HG03342 (cell line): Measurements from ENCODE around the gene METTL16.

Experiments used
- ATAC-seq: cut with Tn5 transposase; IDR thresholded peaks from one replicate; pipeline ENCODE4 v1.9.1; 2021; ENCODE audit warnings: mild to moderate bottlenecking, moderate library complexity; ENCODE audit not compliant: unreplicated experiment

Gene METTL16

GRCh38 chr17:2419486-2419885 is 92.2 kb downstream of the METTL16 start:
- no peak for ATAC-seq

DNA sequence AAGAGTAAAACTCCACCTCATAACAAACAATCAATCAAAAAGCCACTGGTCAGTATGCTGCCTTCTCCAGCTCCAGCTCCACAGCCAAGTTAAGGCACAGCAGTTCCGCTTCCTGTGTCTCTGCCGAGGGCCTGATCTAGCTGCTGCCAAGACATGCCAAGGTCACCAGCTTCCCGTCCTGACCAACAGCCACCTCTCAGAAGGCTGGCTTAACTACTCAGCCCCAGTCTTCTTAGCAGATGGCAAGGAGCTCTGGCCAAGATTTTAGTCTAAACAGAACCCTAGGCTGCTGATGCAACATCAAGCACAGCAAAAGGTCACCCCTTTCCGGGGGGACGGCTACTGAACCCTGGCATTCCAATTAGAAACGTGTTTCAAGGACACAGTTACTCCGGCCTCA is 93.1 kb downstream of the METTL16 start:
- no peak for ATAC-seq

GRCh38 chr17:2416010-2416734 is 95.5 kb downstream of the METTL16 start:
- no peak for ATAC-seq

DNA sequence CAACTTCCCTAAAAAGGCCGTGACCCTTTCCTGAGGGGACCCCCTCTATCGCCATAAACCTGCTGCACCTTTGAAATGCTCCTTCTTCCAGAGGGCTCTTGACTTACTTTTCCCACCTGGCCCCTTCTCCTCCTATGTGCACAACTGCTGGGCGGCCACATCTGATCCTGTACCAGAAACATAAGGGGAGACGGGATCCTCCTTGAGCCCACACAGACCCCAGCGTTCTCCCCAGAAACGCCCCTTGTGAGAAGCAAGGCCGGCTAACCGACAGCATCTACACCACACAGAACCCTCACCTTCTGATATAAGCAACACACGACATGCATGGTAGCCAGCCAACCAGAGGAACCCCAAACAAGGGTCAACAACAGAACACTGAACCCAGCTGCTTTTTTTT is 96.6 kb downstream of the METTL16 start:
- no peak for ATAC-seq

DNA sequence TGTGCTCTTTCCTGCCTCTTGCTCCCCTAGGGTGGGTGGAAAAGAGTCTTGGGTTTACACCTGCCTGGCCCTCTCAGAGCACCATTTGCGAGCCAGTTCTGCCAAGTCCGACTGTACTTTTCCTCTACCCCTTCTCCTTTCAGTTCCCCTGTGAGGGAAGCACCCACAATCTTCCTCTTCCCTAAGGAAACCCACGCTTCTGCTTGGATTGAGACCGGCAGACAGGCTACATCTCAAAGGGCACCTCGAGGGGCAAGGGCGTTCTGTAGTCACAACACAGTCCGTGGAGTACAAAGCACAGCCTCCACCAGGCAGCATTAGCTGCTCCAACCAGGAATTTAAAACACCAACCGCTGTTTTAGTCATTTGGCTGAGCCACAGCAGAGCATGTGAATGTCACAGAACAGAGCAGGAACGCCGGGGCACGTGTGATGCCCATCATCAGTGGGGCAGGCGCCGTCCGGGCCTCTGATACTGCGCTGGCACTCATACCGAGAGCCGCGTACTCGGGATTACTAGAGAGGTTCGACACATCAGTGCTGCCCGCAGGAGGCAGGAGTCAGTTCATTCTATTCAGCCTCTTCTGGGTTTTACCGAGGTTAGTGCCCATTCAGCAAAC is 97.1 kb downstream of the METTL16 start:
- no peak for ATAC-seq

DNA sequence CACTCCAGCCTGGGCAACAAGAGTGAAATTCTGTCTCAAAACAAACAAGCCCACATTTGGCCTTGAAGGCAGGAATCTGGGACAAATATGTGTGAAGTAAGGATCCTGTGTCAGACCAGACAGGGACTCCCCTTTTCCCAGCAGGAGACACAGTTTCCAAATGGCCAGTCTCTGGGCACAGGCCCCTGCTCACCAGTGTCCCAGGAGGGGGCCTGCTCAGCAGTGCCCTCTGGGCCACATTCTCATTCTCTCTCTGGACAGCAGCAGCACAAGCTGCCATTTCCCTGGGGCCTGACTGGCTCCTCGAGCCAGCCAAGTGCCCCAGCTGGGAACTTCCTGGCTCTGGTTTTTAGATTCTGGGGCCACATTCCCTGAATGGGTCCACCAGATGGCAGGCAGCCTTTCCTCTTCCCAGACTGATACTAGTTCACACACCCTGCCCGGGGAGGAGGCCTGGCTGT is 99.1 kb downstream of the METTL16 start:
- ATAC-seq = no peak

DNA sequence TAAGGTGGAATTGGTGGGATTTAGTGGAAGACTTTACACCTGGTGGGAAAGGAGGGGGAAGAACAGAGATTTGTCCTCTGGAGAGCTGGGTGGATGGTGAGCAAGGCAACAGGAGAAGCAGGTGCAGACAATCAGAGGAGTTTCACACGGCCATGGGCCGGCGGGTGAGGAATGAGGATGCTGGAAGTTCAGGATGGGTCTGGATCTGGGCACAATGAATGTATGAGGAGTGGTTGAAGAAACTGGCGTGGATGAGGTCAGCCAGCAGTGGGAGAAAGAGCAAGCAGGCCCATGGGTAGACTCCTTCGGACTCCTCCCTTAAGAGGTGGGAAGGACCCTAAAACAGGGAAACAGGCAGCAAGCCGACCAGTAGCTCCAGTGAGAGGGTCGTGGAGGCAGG is 100.7 kb downstream of the METTL16 start:
- no peak for ATAC-seq

- ATAC-seq = no peak
Observed at GRCh38 chr17:2406903-2407790, 104.5 kb downstream of the METTL16 start.

DNA sequence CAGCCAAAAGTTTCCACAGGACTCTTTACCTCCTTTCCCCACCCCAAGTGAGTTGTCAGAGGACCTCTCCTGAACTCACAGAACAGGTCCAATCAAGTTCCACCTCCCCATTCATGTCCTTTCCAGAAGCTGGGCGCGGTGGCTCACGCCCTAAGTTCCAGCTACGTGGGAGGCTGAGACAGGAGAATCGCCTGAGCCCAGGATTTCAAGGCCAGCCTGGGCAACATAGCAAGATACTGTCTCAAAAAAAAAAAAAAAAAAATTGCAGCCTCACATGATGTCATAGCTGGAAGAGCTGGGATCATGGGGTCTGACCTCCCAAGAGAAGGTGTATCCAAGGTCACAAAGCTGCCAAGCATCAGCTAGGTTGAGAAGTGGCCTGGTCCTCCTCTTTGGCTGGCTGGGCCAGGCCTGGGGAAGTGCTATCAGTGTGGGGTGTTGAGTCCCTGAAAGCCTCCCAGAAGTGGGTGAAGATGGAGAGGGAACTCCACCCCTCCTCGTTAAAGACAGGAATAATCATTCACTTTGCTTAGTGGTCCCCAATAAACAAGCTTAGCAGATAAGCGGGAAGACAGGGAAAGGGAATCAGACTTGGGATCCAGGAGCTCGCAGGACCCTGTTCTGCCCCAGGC is 105.3 kb downstream of the METTL16 start:
- no peak for ATAC-seq

GRCh38 chr17:2405247-2405926 is 106.3 kb downstream of the METTL16 start:
- ATAC-seq = no peak

DNA sequence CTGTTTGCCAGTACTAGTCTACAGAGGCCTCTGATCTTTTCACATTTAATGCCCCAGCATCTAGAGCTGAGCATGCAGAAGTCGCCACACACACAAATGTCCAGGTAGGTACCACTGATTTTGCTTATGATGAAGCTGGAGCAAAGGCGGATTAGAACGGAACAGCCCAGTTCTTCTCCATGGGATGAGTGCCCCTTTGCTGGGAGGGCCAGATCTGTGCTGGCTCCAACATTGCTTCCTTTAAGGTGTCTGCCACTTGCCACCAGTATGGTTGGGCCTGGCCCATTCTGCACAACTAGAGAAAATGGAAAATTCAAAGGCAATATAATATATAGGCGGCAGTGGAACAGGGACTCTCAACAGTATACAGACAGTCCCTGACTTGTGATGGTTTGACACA is 108.6 kb downstream of the METTL16 start:
- no peak for ATAC-seq

GRCh38 chr17:2402544-2402943 is 109.1 kb downstream of the METTL16 start:
- no peak for ATAC-seq

DNA sequence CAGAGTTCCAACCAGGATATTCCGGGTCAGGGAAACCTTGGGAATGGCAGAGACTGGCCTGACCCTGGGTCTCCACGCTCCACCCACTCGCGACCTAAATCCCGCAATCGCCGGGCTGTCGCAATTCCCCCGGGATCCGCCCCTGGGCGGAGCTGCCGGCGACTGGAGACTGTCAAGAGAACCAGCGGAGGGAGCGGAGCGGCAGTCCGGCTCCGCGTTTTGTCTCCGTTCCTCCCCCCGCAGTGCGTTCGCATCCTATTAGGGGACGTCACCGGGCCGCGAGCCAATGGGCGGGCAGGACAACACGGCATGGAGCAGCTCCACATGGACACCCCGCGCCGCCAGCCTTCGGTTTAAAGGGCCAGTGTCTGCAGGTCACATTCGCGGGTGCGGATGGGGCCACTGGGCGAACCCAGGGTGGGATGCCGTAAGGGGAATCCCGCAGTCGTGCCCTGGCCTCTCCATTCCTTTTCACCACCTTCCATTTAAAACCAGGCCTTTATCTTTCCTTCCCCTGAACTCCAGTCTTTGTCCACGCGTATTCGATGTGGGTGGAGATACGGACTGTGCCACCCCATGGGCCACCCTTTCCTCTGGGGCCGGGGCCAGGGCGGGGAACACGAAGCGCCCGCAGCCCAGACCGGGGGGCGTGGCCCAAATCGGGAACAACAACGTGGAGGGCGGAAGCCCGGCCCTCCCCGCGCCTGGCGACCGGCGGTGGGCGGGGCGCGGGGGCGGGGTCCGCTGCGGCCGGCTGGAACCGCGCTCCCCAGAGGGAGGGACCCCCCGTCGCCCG is 110.1 kb downstream of the METTL16 start:
- ATAC-seq = peak; percentile 39

- ATAC-seq = peak; percentile 29
Observed at GRCh38 chr17:2400877-2401425, 110.7 kb downstream of the METTL16 start, which contains the start of gene MNT. MNT (minus strand) TSS chr17:2401060; CDS start chr17:2400712, 348 bp downstream.

DNA sequence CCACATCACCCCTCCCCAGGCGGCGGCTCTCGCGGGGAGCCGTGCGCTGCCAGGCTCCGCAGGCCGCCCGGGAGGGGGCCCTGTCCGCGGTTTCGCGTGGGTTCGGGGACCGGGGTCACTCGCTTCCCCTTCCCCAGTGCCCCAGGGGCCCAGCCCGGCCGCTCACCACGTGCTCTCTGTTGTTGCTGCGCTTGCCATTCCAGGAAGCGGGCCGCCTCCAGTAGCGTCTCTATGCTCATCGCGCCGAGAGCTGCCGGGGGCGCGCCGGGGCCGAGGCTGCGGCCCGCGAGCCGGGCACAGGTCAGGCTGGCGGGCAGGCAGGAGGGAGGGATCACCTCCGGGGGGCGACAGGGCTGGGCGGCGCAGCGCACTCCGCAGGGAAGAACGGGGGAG is 111.2 kb downstream of the METTL16 start:
- no peak for ATAC-seq

DNA sequence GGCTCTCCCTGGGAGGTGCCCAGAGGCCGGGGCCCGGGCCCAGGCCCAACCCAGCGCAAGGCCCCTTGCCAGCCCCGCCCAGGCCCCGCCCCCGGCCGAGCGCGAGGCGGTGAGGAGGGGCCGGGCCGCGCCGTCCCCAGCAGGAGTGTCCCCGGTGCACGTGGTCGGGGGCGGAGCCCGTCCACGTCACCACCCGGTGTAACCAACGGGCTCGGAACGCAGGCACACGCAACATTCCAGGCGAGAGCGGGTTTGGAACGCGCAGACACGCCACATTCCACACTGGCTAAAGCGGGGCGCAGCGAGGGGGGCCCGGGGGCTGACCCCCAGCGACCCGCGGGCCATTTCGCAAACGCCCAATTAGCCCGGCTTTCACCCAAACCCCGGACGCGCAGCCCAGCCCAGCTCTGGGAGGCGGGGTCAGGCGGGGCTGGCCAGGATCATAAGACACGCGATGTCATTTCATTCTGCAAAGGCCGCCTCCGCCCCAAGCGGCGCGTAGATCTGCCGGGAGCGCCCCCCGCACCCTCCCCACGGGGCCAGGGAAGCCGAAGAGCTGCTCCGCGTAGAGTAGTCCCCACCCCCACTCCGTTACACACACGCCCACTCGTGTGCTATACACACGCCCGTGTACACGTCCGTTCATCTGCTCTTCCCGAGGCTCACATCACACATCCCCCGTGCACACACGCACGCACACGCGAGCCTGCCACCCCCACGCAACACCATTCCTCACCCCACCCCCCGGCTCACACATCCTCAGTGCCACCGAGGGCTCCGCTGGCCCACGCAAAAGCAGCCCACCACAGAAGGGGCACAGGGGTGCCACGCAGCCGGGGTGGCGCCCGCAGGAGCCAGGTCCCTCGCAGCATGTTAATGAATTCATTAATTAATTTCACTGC is 111.9 kb downstream of the METTL16 start:
- peak; percentile 31 for ATAC-seq

DNA sequence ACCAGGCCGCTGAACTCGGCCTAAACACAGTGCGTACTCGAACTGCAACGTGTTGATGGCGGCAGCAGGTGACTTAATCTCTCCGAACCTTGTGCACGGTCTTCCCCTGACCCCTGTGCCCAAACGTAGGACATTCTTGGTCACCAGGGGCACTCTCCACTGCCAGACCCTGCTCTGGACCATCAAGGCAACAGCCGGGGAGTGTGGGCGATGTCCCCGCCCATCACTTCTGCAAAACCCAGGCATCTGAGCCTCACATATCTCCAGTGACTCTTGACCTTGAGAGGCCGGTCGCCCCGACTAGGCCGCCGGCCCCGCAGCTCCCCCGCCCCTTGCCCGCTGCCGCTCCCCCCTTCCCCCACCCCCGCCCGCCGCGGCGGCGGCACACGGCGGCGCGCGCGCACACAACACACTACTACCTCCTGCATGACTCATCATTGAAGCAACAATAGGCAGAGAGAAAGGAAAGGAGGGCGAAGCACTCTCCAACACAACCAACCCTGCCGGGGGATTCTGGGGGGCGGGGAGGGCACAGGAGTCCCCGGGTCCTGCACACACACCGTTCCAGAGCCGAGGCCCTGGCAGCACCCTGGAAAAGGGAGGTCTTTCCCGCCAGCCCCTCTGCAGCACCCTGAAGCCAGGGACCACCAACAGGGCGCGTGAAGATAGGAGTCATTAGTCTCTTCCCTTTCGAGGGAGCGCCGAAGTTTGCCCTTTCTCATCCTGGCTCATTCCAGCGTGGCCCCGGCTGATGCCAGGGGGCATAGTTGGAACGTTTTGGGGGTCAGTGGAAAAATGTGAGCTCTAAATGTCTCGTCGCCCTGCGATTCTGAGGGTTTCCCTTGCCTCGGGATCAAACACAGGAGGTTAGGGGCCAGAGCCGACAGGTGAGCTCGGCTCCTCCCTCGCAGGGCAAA is 112.8 kb downstream of the METTL16 start:
- ATAC-seq = no peak
